ENCODE results near the gene PTGIR.

Gene PTGIR

DNA sequence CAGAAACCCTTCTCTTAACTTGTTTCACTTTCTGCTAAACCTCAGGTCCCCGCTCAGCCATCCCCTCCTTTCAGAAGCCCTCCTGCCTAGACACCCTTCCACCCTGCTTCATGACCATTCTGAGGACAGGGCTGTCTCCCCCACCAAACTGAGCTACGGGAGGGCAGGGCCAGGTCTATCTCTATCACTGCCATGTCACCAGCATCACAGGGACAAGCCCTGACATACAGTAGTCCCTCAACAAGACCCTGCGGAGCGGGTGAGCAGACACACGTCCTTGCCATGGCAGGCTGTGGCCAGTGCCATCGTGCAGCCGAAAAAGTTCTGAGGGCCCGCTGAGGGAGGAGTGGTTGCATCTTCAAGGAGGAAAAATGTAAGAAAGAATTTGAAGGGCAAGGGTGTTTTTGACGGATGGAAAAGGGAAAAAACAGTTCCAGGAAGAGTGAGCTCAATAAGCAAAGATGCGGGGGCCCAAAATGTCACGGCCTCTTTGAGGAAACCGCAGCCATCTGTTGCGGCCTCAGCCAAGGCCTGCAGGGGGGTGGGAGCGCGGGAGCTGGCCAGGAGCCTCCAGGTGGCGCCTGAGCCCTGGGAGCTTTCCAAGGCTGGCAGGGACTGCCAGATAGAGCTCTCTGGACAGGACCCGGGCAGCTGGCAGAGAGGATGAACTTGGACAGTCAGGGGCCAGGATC, 8.1 kb downstream of the PTGIR start:
- peak; percentile 42 for DNase-seq (ENCODE audit: low read depth)

DNA sequence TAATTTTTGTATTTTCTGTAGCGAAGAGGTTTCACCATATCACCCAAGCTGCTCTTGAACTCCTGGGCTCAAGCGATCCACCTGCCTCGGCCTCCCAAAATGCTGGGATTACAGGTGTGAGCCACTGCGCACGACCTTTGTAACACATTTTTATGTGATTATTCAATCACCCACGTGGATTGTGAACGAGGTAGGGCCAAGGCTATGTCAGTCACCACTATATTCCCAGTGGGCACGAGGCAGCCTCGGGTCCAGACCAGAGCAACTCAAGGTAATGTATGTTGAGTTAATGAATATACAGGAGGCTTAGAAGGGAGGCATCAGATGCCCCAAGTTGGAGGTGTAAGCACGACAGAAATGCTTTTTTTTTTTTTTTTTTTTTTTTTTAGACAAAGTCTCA, 8.9 kb downstream of the PTGIR start:
- no peak for DNase-seq (ENCODE audit: low read depth)

DNA sequence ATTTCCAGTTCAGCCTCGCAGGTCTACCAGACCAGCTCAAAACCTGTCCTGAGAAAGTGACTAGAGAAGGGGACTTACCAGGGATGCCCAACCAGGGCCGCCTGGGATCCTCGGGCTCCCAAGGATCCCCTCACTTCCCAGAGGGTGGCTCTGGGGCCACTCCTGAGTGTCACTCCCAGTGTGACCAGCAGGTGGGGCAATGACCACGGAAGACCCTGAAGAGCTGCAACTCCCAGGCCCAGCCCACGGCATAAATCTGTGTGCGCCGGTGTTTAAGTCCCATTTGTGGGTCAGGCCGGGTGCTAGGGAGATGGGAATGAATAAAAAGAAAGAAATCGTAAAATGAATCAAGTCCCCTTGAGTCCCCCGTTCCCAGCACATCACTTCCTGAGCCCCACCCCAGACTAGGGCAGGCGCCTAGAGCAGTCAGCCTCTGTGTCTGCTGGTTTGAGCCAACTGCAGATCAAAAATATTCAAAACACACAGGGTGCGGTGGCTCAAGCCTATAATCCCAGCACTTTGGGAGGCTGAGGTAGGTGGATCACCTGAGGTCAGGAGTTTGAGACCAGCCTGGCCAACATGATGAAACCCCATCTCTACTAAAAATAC, 10.7 kb downstream of the PTGIR start:
- DNase-seq (ENCODE audit: low read depth): peak; percentile 68

DNA sequence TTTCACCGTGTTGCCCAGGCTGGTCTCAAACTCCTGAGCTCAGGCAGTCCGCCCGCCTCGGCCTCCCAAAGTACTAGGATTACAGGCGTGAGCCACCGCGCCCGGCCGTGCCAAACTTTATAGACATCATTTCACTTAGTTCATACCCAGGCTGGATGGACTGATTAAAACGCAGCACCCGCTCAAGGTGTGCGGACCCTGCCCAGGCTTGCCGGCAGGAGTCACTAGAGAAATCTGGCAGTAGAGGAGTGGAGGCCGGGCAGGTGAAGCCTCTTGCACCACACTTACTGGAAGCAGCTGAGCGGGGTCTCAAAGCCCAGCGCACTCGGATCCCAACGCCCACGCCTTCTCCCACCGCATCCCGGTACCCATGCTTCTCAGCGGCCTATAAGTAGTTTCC, 11.4 kb downstream of the PTGIR start:
- DNase-seq (ENCODE audit: low read depth): no peak

DNA sequence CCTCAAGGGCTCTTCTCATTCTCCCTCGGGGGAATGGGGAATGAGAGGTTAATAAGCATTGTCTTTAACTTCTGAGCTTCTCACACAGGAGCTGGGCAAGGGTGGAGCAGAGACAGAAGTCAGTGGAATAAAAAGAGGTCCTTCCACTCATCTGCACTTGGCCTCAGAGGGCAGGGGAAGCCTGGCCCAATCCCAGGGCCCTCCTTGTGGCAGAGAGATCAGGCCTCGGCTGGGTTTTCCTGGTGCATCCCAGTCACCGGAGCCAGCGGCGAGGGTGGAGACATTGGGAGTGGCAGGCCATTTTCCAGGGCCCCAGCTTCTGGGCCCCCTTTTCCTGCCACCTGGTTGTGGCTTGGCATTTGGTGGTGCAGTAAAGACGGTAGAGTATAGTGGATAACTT, 13.1 kb downstream of the PTGIR start:
- DNase-seq (ENCODE audit: low read depth): no peak

DNA sequence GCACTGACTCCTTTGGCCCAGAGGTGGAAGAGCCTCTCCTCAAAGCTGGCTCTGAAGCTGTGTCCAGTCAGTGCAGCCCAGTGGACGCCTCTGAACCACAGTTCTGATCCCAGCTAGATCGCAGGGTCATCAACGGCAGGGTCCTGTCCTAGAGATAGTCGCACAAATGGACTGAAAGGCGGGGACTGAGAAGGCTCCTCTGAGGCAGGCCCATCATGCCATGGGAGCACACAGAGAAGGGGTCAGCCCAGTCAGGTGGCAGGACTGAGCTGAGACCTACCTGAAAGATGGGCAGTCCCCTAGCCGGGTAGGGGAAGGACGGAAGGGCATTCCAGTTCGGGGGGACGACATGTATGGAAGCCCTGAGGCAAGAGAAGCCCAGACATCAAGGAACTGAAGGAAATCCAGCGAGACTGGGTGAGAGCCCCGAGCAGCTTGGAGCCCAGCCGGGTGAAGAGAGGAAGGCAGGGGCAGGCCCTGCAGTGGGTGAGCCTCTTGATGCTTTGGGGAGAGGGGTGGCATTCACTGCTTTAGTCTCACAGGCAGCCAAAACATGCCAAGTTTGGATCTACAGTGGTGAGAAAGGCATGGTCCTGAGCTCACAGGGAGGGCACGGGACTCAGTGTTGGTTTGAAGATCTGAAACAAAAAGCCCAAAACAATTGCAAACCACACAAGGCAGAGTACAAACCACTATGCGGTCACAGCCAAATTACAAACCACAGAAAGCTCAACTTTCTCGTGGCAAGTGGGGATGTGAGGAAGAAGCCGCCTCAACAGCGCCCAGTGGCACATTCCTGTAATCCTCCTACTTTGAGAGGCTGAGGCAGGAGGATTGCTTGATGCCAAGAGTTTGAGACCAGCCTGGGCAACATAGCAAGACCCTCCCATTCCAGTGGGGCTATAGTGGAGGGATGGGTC, 13.8 kb downstream of the PTGIR start:
- no peak for DNase-seq (ENCODE audit: low read depth)

DNA sequence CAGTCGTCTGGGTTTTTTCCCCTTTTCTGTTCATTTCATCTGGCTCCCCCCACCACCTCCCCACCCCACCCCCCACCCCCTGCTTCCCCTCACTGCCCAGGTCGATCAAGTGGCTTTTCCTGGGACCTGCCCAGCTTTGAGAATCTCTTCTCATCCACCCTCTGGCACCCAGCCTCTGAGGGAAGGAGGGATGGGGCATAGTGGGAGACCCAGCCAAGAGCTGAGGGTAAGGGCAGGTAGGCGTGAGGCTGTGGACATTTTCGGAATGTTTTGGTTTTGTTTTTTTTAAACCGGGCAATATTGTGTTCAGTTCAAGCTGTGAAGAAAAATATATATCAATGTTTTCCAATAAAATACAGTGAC, 14.5 kb downstream of the PTGIR start:
- no peak for DNase-seq (ENCODE audit: low read depth)

DNA sequence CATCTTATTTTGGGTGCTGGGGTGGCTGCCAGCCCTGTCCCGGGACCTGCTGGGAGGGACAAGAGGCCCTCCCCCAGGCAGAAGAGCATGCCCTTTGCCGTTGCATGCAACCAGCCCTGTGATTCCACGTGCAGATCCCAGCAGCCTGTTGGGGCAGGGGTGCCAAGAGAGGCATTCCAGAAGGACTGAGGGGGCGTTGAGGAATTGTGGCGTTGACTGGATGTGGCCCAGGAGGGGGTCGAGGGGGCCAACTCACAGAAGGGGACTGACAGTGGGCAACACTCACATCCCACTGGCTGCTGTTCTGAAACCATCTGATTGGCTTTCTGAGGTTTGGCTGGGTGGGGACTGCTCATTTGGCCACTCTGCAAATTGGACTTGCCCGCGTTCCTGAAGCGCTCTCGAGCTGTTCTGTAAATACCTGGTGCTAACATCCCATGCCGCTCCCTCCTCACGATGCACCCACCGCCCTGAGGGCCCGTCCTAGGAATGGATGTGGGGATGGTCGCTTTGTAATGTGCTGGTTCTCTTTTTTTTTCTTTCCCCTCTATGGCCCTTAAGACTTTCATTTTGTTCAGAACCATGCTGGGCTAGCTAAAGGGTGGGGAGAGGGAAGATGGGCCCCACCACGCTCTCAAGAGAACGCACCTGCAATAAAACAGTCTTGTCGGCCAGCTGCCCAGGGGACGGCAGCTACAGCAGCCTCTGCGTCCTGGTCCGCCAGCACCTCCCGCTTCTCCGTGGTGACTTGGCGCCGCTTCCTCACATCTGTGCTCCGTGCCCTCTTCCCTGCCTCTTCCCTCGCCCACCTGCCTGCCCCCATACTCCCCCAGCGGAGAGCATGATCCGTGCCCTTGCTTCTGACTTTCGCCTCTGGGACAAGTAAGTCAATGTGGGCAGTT, 15.1 kb downstream of the PTGIR start:
- DNase-seq (ENCODE audit: low read depth): no peak

DNA sequence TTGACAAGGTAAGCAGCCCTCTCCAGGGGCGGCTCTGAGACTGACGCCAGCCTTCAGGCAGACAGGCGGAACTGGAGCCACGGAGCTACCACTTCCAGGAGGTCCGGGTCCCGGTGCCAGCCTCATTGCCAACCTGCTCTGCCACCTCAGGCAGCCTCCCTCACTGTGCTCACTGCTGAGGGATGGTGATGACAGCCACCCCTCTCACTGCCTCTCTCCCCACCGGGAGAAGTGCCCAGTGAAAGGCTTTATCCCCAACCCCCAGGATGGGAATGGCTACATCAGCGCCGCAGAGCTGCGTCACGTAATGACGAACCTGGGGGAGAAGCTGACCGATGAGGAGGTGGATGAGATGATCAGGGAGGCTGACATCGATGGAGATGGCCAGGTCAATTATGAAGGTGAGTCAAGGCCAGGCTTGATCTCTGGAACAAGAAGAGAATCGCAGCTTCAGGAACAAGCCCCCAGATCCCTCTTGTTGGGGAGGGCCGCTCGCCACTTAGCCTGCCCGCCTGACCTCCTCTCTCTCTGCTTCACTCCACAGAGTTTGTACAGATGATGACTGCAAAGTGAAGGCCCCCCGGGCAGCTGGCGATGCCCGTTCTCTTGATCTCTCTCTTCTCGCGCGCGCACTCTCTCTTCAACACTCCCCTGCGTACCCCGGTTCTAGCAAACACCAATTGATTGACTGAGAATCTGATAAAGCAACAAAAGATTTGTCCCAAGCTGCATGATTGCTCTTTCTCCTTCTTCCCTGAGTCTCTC, 16.1 kb downstream of the PTGIR start:
- no peak for DNase-seq (ENCODE audit: low read depth)

DNA sequence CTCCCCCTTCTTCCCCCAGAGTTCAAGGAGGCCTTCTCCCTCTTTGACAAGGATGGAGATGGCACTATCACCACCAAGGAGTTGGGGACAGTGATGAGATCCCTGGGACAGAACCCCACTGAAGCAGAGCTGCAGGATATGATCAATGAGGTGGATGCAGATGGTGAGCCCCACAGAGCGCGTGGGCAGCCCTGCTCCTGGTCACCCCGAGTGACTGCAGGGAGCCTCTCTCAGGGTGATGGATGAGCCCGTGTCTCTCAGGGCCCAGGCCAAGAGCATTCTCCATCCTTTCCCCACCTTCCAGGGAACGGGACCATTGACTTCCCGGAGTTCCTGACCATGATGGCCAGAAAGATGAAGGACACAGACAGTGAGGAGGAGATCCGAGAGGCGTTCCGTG, 16.7 kb downstream of the PTGIR start:
- DNase-seq (ENCODE audit: low read depth): no peak

DNA sequence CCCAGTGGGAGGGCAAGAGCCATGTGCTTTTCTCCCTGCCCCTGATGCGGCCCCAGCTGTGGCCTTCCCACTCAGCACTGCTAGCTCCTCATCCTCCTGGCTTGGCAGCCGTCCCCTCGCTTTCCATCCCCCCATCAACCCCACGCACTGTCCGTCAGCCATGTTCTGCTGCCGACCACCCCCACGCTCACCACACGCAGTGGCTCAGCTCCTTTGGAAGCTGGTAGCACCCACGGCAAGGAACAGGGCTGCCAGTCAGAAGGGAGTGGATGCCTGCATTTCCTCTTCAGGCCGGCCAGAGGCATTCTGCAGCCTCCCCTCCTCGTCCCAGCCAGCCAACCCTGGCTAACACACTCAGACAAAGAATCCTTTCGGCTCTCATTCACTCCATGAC, 17.4 kb downstream of the PTGIR start:
- DNase-seq (ENCODE audit: low read depth): no peak

DNA sequence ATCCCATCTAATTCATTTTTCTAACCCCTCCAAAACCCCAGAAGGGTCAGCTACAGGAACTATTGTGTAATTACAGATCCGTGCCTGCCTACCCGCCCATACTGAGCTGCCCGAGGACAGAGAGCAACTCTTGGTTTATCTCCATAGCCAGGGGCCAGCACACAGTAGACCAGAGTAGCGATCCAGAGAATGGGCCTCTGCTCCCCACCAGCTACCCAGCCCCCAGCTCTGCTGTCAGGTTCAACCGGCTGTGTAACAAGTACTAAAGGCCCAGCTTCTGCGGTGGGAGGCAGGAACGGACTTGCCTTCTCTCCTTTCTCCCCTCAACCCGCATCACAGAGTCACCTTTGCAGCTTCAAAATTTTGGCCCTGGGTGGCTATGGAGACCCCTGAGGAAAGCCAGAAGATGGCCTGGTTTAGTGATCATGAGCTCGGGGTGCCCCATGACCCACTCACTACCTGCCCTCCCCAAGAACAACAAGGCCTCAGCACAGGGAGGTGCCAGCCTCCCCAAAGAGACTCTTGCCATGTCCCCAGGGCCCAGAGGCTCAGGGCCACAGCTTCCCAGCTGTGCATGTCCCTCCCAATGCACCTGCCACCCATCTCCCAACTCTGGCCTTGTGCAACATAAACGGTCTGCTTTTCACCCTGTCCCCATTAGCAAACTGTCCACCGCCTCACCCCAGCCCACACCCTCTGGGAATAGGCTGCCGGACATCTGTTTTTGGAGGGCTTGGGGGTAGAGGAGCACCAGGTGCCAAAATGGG, 18.0 kb downstream of the PTGIR start:
- no peak for DNase-seq (ENCODE audit: low read depth)

DNA sequence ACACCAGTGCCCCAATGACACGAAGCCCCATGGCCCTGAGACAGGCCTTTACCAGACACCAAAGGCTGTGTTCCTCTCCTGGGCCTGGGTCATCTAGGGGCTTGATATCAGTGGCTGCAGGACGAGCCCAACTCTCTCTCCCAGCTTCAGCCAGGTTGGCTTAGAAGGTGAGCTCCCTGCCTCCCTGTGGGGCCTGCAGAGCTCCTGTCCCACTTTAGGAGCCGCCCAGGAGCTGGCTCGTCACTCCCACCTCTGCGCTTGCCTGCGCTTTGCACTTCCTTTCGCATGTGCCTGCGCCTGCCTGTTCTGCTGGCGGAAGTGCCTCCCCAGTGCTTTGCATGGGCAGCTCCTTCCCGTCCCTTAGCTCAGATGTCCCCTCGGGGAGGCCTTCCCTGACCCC, 18.9 kb downstream of the PTGIR start:
- DNase-seq (ENCODE audit: low read depth): no peak

DNA sequence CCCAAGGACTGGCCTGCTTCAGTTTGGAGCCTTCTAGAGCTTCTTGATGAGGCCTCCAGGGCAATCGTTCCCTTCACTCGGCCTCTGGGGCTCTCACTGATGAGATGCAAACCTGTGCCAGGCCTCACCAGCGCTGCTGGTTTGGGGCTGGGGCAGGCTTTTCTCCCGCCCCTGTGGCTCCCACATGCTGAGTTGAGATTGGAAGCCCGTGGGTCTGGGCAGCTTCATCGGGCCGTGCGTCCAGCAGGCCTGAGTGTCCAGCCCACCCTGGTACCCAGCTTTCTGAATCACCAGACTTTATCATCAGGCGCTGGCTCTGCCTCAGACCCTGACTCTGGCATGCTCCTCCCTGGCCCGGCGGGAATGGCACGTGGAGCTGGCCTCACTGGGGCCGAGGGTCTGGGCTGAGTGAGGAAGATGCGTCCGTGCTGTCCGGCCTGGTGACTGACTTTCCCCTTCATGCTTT, 19.5 kb downstream of the PTGIR start:
- DNase-seq (ENCODE audit: low read depth): no peak

DNA sequence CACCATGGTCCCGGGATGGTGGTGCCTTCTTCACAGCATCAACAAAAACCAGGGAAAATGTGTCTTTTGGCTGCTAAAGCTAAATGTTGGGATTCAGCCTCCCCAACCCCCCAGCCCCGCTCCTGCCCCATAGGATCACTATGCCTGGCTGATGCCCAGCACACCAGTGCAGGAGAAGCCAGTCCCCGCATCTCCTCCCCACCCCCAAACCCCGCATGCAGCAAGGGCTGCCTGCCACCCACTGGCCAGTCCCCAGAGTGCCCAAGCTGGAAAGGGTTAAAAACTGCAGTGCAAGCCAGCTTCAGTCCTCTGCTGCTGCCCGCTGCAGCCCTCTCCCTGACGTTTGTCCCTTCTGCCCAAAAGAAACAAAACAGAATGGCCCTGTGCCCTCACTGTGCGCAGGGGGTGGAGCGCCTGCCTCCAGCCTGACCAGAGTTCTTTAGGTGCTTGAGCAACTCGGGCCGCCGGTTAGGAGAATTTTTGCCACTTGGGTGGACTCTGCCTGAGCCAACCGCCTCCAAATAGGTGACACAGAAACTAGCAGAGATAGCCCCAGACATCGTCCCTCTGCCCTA, 20.0 kb downstream of the PTGIR start:
- no peak for DNase-seq (ENCODE audit: low read depth)

DNA sequence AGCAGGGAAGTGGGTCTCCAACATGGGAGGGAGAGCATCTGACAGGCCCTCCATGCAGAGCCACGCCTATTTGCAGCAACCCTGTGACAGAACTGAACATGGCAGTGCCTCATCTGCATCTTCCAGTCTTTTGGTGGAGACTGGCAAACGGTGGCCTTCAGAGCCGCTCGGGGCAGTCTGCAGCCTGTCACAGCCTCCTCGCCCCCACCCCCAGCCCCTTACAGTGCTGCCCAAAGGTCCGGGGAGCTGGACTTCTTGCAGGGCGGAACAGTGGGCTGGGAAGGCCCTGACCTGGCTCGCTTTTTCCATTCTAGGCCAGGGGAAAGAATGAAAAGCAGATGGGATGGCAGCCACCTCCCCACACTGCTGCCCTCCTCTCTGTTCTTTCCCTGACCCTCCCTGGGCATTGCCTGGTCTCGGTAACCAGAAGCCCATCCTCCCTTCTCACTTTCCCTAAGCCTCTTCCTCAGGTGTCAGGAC, 21.1 kb downstream of the PTGIR start:
- DNase-seq (ENCODE audit: low read depth): no peak

DNA sequence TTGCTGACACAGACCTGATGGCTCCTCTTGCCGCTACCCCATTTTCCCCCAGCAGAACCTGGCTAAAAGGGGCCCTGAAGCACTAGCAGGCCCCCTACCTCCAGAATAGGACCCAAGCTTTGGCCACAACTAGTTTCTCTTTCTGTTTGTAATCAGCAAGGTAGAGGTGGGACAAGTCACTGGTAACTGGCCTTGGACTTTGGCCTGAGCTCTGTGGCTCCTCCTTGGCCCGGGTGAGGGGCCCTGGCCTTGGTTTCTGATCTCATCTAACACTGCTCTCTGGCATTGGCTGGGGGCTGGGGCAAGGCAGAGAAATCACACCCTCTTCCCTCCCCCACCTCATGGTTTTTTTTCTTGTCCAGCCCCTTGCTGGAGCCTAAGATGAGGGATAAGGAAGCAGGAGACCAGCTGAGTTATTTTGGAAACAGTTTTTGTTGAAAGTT, 21.7 kb downstream of the PTGIR start:
- no peak for DNase-seq (ENCODE audit: low read depth)

DNA sequence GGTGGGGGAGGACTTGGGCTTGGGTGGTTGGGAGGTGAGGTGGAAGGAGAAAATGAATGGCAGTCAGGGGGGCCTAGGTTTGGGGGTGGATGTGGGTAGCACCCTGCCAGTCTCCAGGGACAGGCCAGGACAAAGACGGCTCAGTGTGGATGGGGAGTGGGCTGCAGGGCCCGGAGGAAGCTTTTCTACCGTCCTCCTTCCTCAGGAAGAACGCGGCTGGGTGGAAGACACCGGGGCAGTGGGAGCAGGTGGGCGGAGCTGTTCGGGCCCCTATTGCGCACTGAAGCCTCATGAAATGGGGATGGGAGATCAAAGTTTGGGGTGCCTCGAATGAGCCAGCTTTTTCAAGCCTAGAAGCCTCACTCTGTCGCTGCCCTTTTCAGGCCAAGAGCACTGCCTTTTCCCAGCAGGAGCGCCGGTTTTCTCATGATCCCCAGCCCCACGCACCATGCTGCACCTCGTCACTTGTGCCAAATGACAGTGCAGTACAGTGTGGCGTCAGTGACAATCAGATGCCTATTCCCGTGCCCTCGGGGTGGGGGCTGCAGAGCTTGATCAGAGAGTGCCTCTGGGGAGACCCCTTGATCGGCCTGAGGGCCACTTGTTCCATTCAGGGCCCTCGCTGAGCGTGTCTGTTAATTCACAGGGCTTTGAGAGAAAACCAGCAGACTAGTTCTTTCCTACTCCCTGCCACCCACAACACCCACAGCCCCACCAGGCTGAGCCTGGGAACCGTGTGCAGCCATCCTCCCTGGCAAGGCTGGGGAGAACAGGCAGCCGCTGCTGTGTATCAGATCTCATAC, 22.3 kb downstream of the PTGIR start:
- DNase-seq (ENCODE audit: low read depth): peak; percentile 58

Measured in stimulated activated CD8-positive, alpha-beta memory T cell treated with anti-CD3 and anti-CD28 coated beads, Interleukin-4, amount 100 ng/mL, for 24 hours (primary cell).